ENCODE measurements around the gene LRFN4. TPM values are rescaled to one million over a fixed set of nuclear protein-coding genes. Genes with fewer than 3 reads are reported as not detected.

Gene LRFN4
- total RNA-seq, 2 donors from 2014 or later, result 12.4 to 23.0 TPM

- ATAC-seq (ENCODE audit: insufficient number of reproducible peaks, low FRiP score, low read depth) (no peak), DNase-seq (ENCODE audit: low spot score) (no peak)
- Histone ChIP-seq H3K4me1 (ENCODE audit: control insufficient read depth in 1 of 2, low read depth in 2 of 2) (peaks cover 4 to 9% of the 10 kb centered on the region in 2 donors), H3K27me3 (replicated peaks; ENCODE audit: insufficient read depth) (no peaks in the 10 kb centered on the region), H3K36me3 (no peaks in the 10 kb centered on the region), H3K9me3 (no peaks in the 10 kb centered on the region), H3K4me3 (no peak overlapping the region), H3K27ac (no peak overlapping the region)
- no peak for TF ChIP-seq CTCF (IDR thresholded peaks at IDR 0.05)
Measured at GRCh38 chr11:66859686-66860448, 3.0 kb downstream of the LRFN4 start.

- Histone ChIP-seq H3K36me3 (no peaks in the 10 kb centered on the region), H3K27me3 (replicated peaks; ENCODE audit: insufficient read depth) (no peaks in the 10 kb centered on the region), H3K4me3 (no peak overlapping the region), H3K9me3 (no peaks in the 10 kb centered on the region), H3K27ac (no peak overlapping the region), H3K4me1 (ENCODE audit: control insufficient read depth in 1 of 2, low read depth in 2 of 2) (peaks cover 2 to 4% of the 10 kb centered on the region in 2 donors)
- DNase-seq (ENCODE audit: low spot score), result no peak
- ATAC-seq (ENCODE audit: insufficient number of reproducible peaks, low FRiP score, low read depth), result no peak
- no peak for TF ChIP-seq CTCF (IDR thresholded peaks at IDR 0.05)
Measured at GRCh38 chr11:66860449-66860831, 3.6 kb downstream of the LRFN4 start.

- no peak for TF ChIP-seq CTCF (IDR thresholded peaks at IDR 0.05)
- ATAC-seq (ENCODE audit: insufficient number of reproducible peaks, low FRiP score, low read depth), result no peak
- no peaks in the 10 kb centered on the region for H3K27me3 ChIP-seq (replicated peaks; ENCODE audit: insufficient read depth)
- no peak overlapping the region for H3K4me3 ChIP-seq
- H3K36me3 ChIP-seq, result no peaks in the 10 kb centered on the region
- H3K9me3 ChIP-seq, result no peaks in the 10 kb centered on the region
- no peak for DNase-seq (ENCODE audit: low spot score)
- no peaks in the 10 kb centered on the region for H3K4me1 ChIP-seq (ENCODE audit: control insufficient read depth in 1 of 2, low read depth in 2 of 2)
- H3K27ac ChIP-seq, result no peak overlapping the region
Measured at GRCh38 chr11:66861038-66861773, 4.3 kb downstream of the LRFN4 start.

GRCh38 chr11:66861774-66862558 lies 5.1 kb downstream of the LRFN4 start:
- Histone ChIP-seq H3K4me3 (no peak overlapping the region), H3K4me1 (ENCODE audit: control insufficient read depth in 1 of 2, low read depth in 2 of 2) (no peaks in the 10 kb centered on the region), H3K9me3 (no peaks in the 10 kb centered on the region), H3K27me3 (replicated peaks; ENCODE audit: insufficient read depth) (no peaks in the 10 kb centered on the region), H3K27ac (no peak overlapping the region), H3K36me3 (no peaks in the 10 kb centered on the region)
- no peak for TF ChIP-seq CTCF (IDR thresholded peaks at IDR 0.05)
- no peak for DNase-seq (ENCODE audit: low spot score)
- no peak for ATAC-seq (ENCODE audit: insufficient number of reproducible peaks, low FRiP score, low read depth)

- Histone ChIP-seq H3K27ac (no peak overlapping the region), H3K4me3 (no peak overlapping the region), H3K27me3 (replicated peaks; ENCODE audit: insufficient read depth) (no peaks in the 10 kb centered on the region), H3K4me1 (ENCODE audit: control insufficient read depth in 1 of 2, low read depth in 2 of 2) (no peaks in the 10 kb centered on the region), H3K36me3 (no peaks in the 10 kb centered on the region), H3K9me3 (no peaks in the 10 kb centered on the region)
- DNase-seq (ENCODE audit: low spot score), result no peak
- no peak for ATAC-seq (ENCODE audit: insufficient number of reproducible peaks, low FRiP score, low read depth)
- no peak for TF ChIP-seq CTCF (IDR thresholded peaks at IDR 0.05)
Measured at GRCh38 chr11:66862559-66863037, 5.7 kb downstream of the LRFN4 start.
